ENCODE measurements around the gene STX16.

STX16 gene

DNA sequence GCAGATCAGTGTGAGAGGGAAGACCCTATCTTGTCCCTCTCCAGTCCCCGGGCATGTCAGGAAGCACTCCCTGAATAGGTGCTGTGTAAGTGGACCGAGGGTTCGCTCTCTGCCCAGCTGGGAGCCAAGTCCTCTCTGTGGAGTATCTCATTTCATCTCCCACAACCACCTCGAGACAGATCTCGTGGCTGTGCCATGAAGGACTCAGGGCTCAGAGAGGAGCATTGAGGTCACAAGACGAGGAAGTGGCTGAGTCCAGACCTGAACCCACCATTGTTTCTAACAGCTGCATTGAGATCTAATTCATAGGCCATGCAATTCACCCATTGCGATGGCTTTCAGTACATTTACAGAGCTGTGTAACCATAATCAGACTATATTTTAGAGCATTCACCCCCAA is 34.7 kb upstream of the STX16 start:
- Histone ChIP-seq H3K27me3 (ENCODE audit: insufficient read depth, poor library complexity, severe bottlenecking) (peaks cover 10% of the 10 kb centered on the region), H3K4me3 (replicated peaks; ENCODE audit: insufficient read depth, low read length) (no peak overlapping the region), H3K27ac (replicated peaks) (no peak overlapping the region)
- TF ChIP-seq, protein P1, sequence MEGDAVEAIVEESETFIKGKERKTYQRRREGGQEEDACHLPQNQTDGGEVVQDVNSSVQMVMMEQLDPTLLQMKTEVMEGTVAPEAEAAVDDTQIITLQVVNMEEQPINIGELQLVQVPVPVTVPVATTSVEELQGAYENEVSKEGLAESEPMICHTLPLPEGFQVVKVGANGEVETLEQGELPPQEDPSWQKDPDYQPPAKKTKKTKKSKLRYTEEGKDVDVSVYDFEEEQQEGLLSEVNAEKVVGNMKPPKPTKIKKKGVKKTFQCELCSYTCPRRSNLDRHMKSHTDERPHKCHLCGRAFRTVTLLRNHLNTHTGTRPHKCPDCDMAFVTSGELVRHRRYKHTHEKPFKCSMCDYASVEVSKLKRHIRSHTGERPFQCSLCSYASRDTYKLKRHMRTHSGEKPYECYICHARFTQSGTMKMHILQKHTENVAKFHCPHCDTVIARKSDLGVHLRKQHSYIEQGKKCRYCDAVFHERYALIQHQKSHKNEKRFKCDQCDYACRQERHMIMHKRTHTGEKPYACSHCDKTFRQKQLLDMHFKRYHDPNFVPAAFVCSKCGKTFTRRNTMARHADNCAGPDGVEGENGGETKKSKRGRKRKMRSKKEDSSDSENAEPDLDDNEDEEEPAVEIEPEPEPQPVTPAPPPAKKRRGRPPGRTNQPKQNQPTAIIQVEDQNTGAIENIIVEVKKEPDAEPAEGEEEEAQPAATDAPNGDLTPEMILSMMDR (IDR thresholded peaks at IDR 0.05; ENCODE audit: insufficient read depth, low read length): no peak
- TF ChIP-seq GABPA (IDR thresholded peaks at IDR 0.05; ENCODE audit: low read depth): no peak
- TF ChIP-seq, protein P2, sequence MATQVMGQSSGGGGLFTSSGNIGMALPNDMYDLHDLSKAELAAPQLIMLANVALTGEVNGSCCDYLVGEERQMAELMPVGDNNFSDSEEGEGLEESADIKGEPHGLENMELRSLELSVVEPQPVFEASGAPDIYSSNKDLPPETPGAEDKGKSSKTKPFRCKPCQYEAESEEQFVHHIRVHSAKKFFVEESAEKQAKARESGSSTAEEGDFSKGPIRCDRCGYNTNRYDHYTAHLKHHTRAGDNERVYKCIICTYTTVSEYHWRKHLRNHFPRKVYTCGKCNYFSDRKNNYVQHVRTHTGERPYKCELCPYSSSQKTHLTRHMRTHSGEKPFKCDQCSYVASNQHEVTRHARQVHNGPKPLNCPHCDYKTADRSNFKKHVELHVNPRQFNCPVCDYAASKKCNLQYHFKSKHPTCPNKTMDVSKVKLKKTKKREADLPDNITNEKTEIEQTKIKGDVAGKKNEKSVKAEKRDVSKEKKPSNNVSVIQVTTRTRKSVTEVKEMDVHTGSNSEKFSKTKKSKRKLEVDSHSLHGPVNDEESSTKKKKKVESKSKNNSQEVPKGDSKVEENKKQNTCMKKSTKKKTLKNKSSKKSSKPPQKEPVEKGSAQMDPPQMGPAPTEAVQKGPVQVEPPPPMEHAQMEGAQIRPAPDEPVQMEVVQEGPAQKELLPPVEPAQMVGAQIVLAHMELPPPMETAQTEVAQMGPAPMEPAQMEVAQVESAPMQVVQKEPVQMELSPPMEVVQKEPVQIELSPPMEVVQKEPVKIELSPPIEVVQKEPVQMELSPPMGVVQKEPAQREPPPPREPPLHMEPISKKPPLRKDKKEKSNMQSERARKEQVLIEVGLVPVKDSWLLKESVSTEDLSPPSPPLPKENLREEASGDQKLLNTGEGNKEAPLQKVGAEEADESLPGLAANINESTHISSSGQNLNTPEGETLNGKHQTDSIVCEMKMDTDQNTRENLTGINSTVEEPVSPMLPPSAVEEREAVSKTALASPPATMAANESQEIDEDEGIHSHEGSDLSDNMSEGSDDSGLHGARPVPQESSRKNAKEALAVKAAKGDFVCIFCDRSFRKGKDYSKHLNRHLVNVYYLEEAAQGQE (IDR thresholded peaks at IDR 0.05; ENCODE audit: insufficient replicate concordance, low read depth): no peak
- TF ChIP-seq SPI1 (IDR thresholded peaks at IDR 0.05; ENCODE audit: borderline replicate concordance, low read depth): no peak
- TF ChIP-seq POLR2AphosphoS5 (IDR thresholded peaks at IDR 0.05; ENCODE audit: low read depth): no peak
- DNase-seq (ENCODE audit: low read depth in 1 of 2, low spot score in 1 of 2): no peak

DNA sequence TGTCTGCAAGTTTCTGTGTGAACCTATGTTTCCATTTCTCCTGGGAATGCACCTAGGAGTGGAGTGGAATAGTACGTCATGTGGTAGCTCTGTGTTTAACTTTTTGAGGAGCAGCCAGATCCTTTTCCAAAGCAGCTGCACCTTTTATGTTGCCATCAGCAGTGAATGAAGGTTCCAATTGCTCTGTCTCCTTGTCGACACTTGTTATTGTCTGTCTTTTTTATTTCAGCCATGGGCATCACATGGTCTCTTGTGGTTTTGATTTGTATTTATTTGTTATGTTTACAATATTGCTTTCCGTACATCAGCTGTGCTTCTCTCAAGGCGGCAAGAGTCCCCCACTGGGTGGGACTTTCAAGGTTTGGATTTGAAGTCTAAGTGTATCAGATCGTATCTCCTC is 33.9 kb upstream of the STX16 start:
- no peak for DNase-seq (ENCODE audit: low read depth in 1 of 2, low spot score in 1 of 2)
- TF ChIP-seq SPI1 (IDR thresholded peaks at IDR 0.05; ENCODE audit: borderline replicate concordance, low read depth) (no peak), POLR2AphosphoS5 (IDR thresholded peaks at IDR 0.05; ENCODE audit: low read depth) (no peak), GABPA (IDR thresholded peaks at IDR 0.05; ENCODE audit: low read depth) (no peak)
- TF ChIP-seq, protein P1 (IDR thresholded peaks at IDR 0.05; ENCODE audit: insufficient read depth, low read length): no peak
- TF ChIP-seq, protein P2 (IDR thresholded peaks at IDR 0.05; ENCODE audit: insufficient replicate concordance, low read depth): no peak
- Histone ChIP-seq H3K27me3 (ENCODE audit: insufficient read depth, poor library complexity, severe bottlenecking) (peaks cover 10% of the 10 kb centered on the region), H3K27ac (replicated peaks) (no peak overlapping the region), H3K4me3 (replicated peaks; ENCODE audit: insufficient read depth, low read length) (no peak overlapping the region)

DNA sequence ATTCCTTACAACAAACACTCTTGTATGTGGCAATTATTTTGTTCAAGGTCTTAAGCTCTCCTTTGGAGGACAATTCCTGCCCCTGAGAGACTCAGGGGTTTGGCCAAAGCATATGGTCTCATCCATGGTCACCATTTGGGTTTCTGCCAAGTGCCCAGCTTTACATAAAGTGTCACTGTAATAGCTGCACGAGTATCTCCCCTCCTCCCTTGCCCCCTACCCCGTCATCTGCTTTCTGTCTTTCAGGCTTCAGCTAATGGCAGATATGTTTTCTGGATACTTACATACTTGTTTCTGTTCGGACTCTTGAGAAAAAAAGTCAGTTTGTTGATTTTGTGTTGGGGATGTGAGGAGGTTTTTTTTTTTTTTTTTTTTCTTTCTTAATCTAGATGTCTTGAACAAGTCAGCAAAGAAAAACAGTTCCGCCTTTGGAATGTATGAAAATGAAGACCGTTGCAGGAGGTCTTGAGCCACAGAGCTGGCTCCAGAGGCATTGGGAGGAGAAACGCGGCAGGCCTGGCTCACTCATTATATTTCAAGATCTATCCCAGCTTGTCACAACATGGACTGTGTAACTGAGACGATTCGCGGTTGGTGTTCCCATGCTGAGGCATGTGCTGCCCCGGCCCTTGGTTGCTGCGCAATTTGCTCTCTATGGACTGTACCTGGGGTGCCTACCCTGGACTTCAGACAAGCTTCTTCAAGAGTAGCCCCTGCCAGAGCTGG is 32.6 kb upstream of the STX16 start:
- no peak for DNase-seq (ENCODE audit: low read depth in 1 of 2, low spot score in 1 of 2)
- H3K4me3 ChIP-seq (replicated peaks; ENCODE audit: insufficient read depth, low read length): no peak overlapping the region
- H3K27me3 ChIP-seq (ENCODE audit: insufficient read depth, poor library complexity, severe bottlenecking): peaks cover 10% of the 10 kb centered on the region
- TF ChIP-seq SPI1 (IDR thresholded peaks at IDR 0.05; ENCODE audit: borderline replicate concordance, low read depth) (no peak), GABPA (IDR thresholded peaks at IDR 0.05; ENCODE audit: low read depth) (no peak), POLR2AphosphoS5 (IDR thresholded peaks at IDR 0.05; ENCODE audit: low read depth) (no peak)
- TF ChIP-seq, protein P1 (IDR thresholded peaks at IDR 0.05; ENCODE audit: insufficient read depth, low read length): no peak
- TF ChIP-seq, protein P2 (IDR thresholded peaks at IDR 0.05; ENCODE audit: insufficient replicate concordance, low read depth): no peak
- H3K27ac ChIP-seq (replicated peaks): no peak overlapping the region

Data from HL-60 (cell line).